H9 (cell line): Measurements from ENCODE around the gene GALNT12. TPM values are rescaled to one million over a fixed set of nuclear protein-coding genes. Genes with fewer than 3 reads are reported as not detected.

ENCODE experiments used
- DNase-seq: peaks from one replicate; pipeline ENCODE4 v3.0.0-alpha.2; 2017
- H2AFZ ChIP-seq: one replicate; pipeline ENCODE4 v1.6.1; 2013; ENCODE audit warnings: mild to moderate bottlenecking, low read length, control low read depth, moderate library complexity
- H2AK5ac ChIP-seq: 2 replicates; pipeline ENCODE4 v1.6.1; 2013; ENCODE audit warnings: low read length, control low read depth, mixed read lengths; ENCODE audit not compliant: insufficient read length
- H2BK120ac ChIP-seq: one replicate; pipeline ENCODE4 v1.6.1; 2013; ENCODE audit warnings: low read depth, mild to moderate bottlenecking, low read length, control low read depth, inconsistent platforms; ENCODE audit not compliant: poor library complexity, severe bottlenecking
- H2BK12ac ChIP-seq: 2 replicates; pipeline ENCODE4 v1.6.1; 2013; ENCODE audit warnings: low read length, control low read depth, mixed read lengths, low read depth; ENCODE audit not compliant: insufficient read length
- H2BK15ac ChIP-seq: 2 replicates; pipeline ENCODE4 v1.6.1; 2013; ENCODE audit warnings: low read depth, low read length, control low read depth
- H2BK20ac ChIP-seq: one replicate; pipeline ENCODE4 v1.6.1; 2013; ENCODE audit warnings: low read depth, mild to moderate bottlenecking, low read length, control low read depth, inconsistent platforms; ENCODE audit not compliant: poor library complexity, severe bottlenecking
- H2BK5ac ChIP-seq: 2 replicates; pipeline ENCODE4 v1.6.1; 2013; ENCODE audit warnings: low read length, control low read depth, mixed read lengths; ENCODE audit not compliant: insufficient read length
- H3K14ac ChIP-seq: 2 replicates; pipeline ENCODE4 v1.6.1; 2013; ENCODE audit warnings: low read length, control low read depth; ENCODE audit not compliant: insufficient read depth
- H3K18ac ChIP-seq: 2 replicates; pipeline ENCODE4 v1.6.1; 2013; ENCODE audit warnings: low read depth, mild to moderate bottlenecking, mixed read lengths, low read length, control low read depth; ENCODE audit not compliant: insufficient read length
- H3K23ac ChIP-seq: 2 replicates; pipeline ENCODE4 v1.6.1; 2013; ENCODE audit warnings: low read length, control low read depth, mixed read lengths, low read depth; ENCODE audit not compliant: insufficient read length
- H3K23me2 ChIP-seq: 2 replicates; pipeline ENCODE4 v1.6.1; 2013; ENCODE audit warnings: low read depth, mild to moderate bottlenecking, mixed read lengths, low read length, control low read depth; ENCODE audit not compliant: insufficient read length, poor library complexity, severe bottlenecking
- H3K27ac ChIP-seq: 2 replicates; pipeline ENCODE4 v1.5.1; 2013; ENCODE audit warnings: low read length, control low read depth, mixed read lengths, low read depth; ENCODE audit not compliant: insufficient read length
- H3K27me3 ChIP-seq: 2 replicates; pipeline ENCODE4 v1.6.1; 2013; ENCODE audit warnings: low read length, control low read depth, inconsistent platforms; ENCODE audit not compliant: insufficient read depth
- H3K4ac ChIP-seq: 2 replicates; pipeline ENCODE4 v1.6.1; 2013; ENCODE audit warnings: low read depth, mild to moderate bottlenecking, control low read depth, inconsistent platforms, low read length, moderate library complexity
- H3K4me1 ChIP-seq: 2 replicates; pipeline ENCODE4 v1.6.1; 2013; ENCODE audit warnings: low read length, control low read depth, inconsistent platforms; ENCODE audit not compliant: insufficient read depth
- H3K4me2 ChIP-seq: 2 replicates; pipeline ENCODE4 v1.6.1; 2013; ENCODE audit warnings: low read length, control low read depth, mixed read lengths; ENCODE audit not compliant: insufficient read length, insufficient read depth
- H3K56ac ChIP-seq: 2 replicates; pipeline ENCODE4 v1.6.1; 2013; ENCODE audit warnings: low read depth, mild to moderate bottlenecking, mixed read lengths, low read length, control low read depth; ENCODE audit not compliant: insufficient read length
- H3K79me1 ChIP-seq: 2 replicates; pipeline ENCODE4 v1.6.1; 2013; ENCODE audit warnings: low read depth, mild to moderate bottlenecking, moderate library complexity, low read length, control low read depth, inconsistent platforms; ENCODE audit not compliant: insufficient read depth, poor library complexity, severe bottlenecking
- H3K79me2 ChIP-seq: 2 replicates; pipeline ENCODE4 v1.6.1; 2013; ENCODE audit warnings: low read length, control low read depth, inconsistent platforms; ENCODE audit not compliant: insufficient read depth
- H3K9ac ChIP-seq: 2 replicates; pipeline ENCODE4 v1.6.1; 2013; ENCODE audit warnings: low read length, control low read depth, mixed read lengths; ENCODE audit not compliant: insufficient read length; ENCODE audit errors: extremely low read depth
- H3K9me3 ChIP-seq: one replicate; pipeline ENCODE4 v1.6.1; 2013; ENCODE audit warnings: low read depth, low read length, inconsistent platforms; ENCODE audit not compliant: control insufficient read depth
- H3T11ph ChIP-seq: one replicate; pipeline ENCODE4 v1.6.1; 2013; ENCODE audit warnings: mild to moderate bottlenecking, low read length, control low read depth, inconsistent platforms
- H4K20me1 ChIP-seq: one replicate; pipeline ENCODE4 v1.6.1; 2013; ENCODE audit not compliant: control insufficient read depth, insufficient read length, insufficient read depth
- H4K5ac ChIP-seq: 2 replicates; pipeline ENCODE4 v1.6.1; 2013; ENCODE audit warnings: low read depth, mild to moderate bottlenecking, mixed read lengths, low read length, control low read depth; ENCODE audit not compliant: insufficient read length
- H4K8ac ChIP-seq: replicated peaks from 2 replicates; pipeline ENCODE4 v1.6.1; 2013; ENCODE audit warnings: low read length, control low read depth, mixed read lengths, low read depth; ENCODE audit not compliant: insufficient read length
- H4K91ac ChIP-seq: 2 replicates; pipeline ENCODE4 v1.6.1; 2013; ENCODE audit warnings: low read depth, mild to moderate bottlenecking, moderate library complexity, mixed read lengths, low read length, control low read depth; ENCODE audit not compliant: insufficient read length
- H3K27ac Mint-ChIP-seq, 3 experiments: 2 replicates in 2 of 3; 3 replicates in 1 of 3; pipeline ENCODE4 v1.8.0; 2020 to 2021; ENCODE audit warnings: mixed read lengths in 3 of 3, mild to moderate bottlenecking in 1 of 3, moderate library complexity in 1 of 3
- H3K27me3 Mint-ChIP-seq: 2 replicates; pipeline ENCODE4 v1.8.0; 2021; ENCODE audit warnings: low read depth, mild to moderate bottlenecking, moderate library complexity, mixed read lengths
- H3K36me3 Mint-ChIP-seq, 3 experiments: 2 replicates in 2 of 3; 3 replicates in 1 of 3; pipeline ENCODE4 v1.8.0; 2020 to 2021; ENCODE audit warnings: low read depth in 3 of 3, mixed read lengths in 3 of 3; ENCODE audit not compliant: insufficient read depth in 1 of 3
- H3K4me1 Mint-ChIP-seq, 2 experiments: 2 replicates each; pipeline ENCODE4 v1.8.0; 2020; ENCODE audit warnings: mixed read lengths in 2 of 2
- H3K4me3 Mint-ChIP-seq, 2 experiments: 2 replicates in 1 of 2; 3 replicates in 1 of 2; pipeline ENCODE4 v1.8.0; 2020 to 2021; ENCODE audit warnings: mild to moderate bottlenecking in 2 of 2, mixed read lengths in 2 of 2, moderate library complexity in 1 of 2
- H3K9me3 Mint-ChIP-seq, 2 experiments: 2 replicates in 1 of 2; 3 replicates in 1 of 2; pipeline ENCODE4 v1.8.0; 2020; ENCODE audit warnings: mild to moderate bottlenecking in 2 of 2, mixed read lengths in 2 of 2, moderate library complexity in 1 of 2
- CTCF ChIP-seq: fragments of 200-600 bp; sonication (generic); conservative IDR thresholded peaks from 3 replicates; pipeline ENCODE4 v1.8.0; 2021; ENCODE audit warnings: antibody characterized with exemption, mild to moderate bottlenecking
- WGBS: extraction: QIAGEN DNeasy Blood & Tissue Kit; methylation state at CpG from one replicate; pipeline ENCODE4 v1.1.7; 2013; ENCODE audit warnings: missing lambda C conversion rate, low lambda C conversion rate, mixed read lengths; ENCODE audit not compliant: insufficient read length; ENCODE audit errors: extremely low coverage; 5-methylcytosine and 5-hydroxymethylcytosine counted together
- total RNA-seq: library from RNA; stranded (reverse); gene quantifications from 2 replicates; pipeline ENCODE4 v1.2.1, GENCODE V29; 2021

Gene GALNT12
- total RNA-seq, 1 experiment from 2014 or later, result 18.0 TPM

GRCh38 chr9:98801561-98801960, 5.9 kb upstream of the GALNT12 start:
- no peak overlapping the region for H2BK5ac ChIP-seq
- Mint-ChIP-seq H3K4me1 (peaks cover 32 to 37% of the 10 kb centered on the region in 2 experiments), H3K27me3 (peaks cover 23% of the 10 kb centered on the region), H3K9me3 (peaks cover 9 to 13% of the 10 kb centered on the region in 2 experiments), H3K36me3 (peaks cover 3 to 11% (median 8%) of the 10 kb centered on the region in 3 experiments; a peak in 5 of 7 replicates), H3K27ac (0 out of 7 replicates have a peak overlapping the region, but pooled peaks of 1 of the 3 experiments have one; percentile 55), H3K4me3 (no peak overlapping the region)
- no peak overlapping the region for H3K9ac ChIP-seq
- H3K27me3 ChIP-seq, result no peaks in the 10 kb centered on the region
- no peak overlapping the region for H2BK12ac ChIP-seq
- no peak overlapping the region for H4K91ac ChIP-seq
- no peak overlapping the region for H2BK20ac ChIP-seq
- no CpG with 5 or more reads among the region's 1 CpG for WGBS
- H3K27ac ChIP-seq, result no peak overlapping the region
- no peak overlapping the region for H4K8ac ChIP-seq
- H4K20me1 ChIP-seq, result no peaks in the 10 kb centered on the region
- H3K23ac ChIP-seq, result no peak overlapping the region
- H3T11ph ChIP-seq, result no peak overlapping the region
- no peaks in the 10 kb centered on the region for H3K79me2 ChIP-seq
- no peak overlapping the region for H3K4ac ChIP-seq
- H3K4me2 ChIP-seq, result no peak overlapping the region
- no peak overlapping the region for H2BK120ac ChIP-seq
- no peak overlapping the region for H3K14ac ChIP-seq
- H3K9me3 ChIP-seq, result no peaks in the 10 kb centered on the region
- no peak for TF ChIP-seq CTCF
- no peak overlapping the region for H2AFZ ChIP-seq
- no peaks in the 10 kb centered on the region; the same call in 1 of the 2 replicates for H3K4me1 ChIP-seq
- peaks cover 3% of the 10 kb centered on the region for H3K23me2 ChIP-seq
- no peak overlapping the region for H4K5ac ChIP-seq
- H3K18ac ChIP-seq, result no peak overlapping the region
- no peak overlapping the region for H2AK5ac ChIP-seq
- no peak overlapping the region for H2BK15ac ChIP-seq
- no peak overlapping the region for H3K56ac ChIP-seq
- DNase-seq, result no peak
- no peaks in the 10 kb centered on the region for H3K79me1 ChIP-seq
